Measurements from ENCODE around the gene PHF5A.

GRCh38 chr22:41431656-41432055 lies 36.8 kb downstream of the PHF5A start:
- TF ChIP-seq CTCF (IDR thresholded peaks at IDR 0.05) (no peak), POLR2AphosphoS5 (IDR thresholded peaks at IDR 0.05) (no peak), POLR2A (IDR thresholded peaks at IDR 0.05) (no peak)

Data from breast epithelium (tissue), 3 donors.